ENCODE data around the gene TMCC3.

Gene TMCC3

GRCh38 chr12:94525951-94526350 is 124.4 kb downstream of the TMCC3 start:
- DNase-seq = no peak
